ENCODE results near the gene ZNF124. TPM values are rescaled to one million over a fixed set of nuclear protein-coding genes. Genes with fewer than 3 reads are reported as not detected.

The ZNF124 gene
- total and polyA plus RNA-seq, 2 of the 13 experiments (the other 11 are each of a cell fraction or from before 2014, with no cell fraction given), result 9.7 to 134 TPM

DNA sequence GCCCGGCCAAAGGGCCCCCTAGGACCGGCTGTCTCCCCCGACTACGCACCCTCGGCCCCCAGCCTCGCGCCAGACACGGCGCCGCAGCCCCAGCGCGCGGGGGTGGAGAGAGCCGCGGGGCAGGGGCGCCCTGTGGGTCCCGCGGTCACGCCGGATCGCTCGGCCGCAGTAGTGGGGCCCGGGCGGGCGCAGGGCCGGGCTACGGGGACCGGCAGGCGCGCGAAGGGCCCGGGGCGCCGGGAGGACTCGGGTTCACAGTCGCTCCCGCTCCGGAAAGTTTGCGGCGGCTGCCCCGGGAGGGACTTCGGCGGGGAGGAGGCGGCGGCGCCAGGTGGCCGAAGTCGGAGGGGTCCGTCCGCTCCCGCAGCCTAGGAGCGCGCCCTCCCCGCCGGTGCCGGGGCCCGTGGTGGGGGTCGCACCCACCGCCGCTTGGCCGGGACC lies 60.5 kb downstream of the ZNF124 start (continued):
- no peak for TF ChIP-seq HDAC6 (IDR thresholded peaks at IDR 0.05; ENCODE audit: low read depth, low read length)
- no peak for TF ChIP-seq ZNF350 (CRISPR knock-in tag; IDR thresholded peaks at IDR 0.05; ENCODE audit: borderline replicate concordance, low read depth)
- TF ChIP-seq, protein P1, sequence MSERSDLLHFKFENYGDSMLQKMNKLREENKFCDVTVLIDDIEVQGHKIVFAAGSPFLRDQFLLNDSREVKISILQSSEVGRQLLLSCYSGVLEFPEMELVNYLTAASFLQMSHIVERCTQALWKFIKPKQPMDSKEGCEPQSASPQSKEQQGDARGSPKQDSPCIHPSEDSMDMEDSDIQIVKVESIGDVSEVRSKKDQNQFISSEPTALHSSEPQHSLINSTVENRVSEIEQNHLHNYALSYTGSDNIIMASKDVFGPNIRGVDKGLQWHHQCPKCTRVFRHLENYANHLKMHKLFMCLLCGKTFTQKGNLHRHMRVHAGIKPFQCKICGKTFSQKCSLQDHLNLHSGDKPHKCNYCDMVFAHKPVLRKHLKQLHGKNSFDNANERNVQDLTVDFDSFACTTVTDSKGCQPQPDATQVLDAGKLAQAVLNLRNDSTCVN (CRISPR knock-in tag; IDR thresholded peaks at IDR 0.05; ENCODE audit: borderline replicate concordance), result no peak
- TF ChIP-seq, protein P2, sequence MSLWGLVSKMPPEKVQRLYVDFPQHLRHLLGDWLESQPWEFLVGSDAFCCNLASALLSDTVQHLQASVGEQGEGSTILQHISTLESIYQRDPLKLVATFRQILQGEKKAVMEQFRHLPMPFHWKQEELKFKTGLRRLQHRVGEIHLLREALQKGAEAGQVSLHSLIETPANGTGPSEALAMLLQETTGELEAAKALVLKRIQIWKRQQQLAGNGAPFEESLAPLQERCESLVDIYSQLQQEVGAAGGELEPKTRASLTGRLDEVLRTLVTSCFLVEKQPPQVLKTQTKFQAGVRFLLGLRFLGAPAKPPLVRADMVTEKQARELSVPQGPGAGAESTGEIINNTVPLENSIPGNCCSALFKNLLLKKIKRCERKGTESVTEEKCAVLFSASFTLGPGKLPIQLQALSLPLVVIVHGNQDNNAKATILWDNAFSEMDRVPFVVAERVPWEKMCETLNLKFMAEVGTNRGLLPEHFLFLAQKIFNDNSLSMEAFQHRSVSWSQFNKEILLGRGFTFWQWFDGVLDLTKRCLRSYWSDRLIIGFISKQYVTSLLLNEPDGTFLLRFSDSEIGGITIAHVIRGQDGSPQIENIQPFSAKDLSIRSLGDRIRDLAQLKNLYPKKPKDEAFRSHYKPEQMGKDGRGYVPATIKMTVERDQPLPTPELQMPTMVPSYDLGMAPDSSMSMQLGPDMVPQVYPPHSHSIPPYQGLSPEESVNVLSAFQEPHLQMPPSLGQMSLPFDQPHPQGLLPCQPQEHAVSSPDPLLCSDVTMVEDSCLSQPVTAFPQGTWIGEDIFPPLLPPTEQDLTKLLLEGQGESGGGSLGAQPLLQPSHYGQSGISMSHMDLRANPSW (CRISPR knock-in tag; IDR thresholded peaks at IDR 0.05; ENCODE audit: borderline replicate concordance), result no peak
- TF ChIP-seq, protein P3, sequence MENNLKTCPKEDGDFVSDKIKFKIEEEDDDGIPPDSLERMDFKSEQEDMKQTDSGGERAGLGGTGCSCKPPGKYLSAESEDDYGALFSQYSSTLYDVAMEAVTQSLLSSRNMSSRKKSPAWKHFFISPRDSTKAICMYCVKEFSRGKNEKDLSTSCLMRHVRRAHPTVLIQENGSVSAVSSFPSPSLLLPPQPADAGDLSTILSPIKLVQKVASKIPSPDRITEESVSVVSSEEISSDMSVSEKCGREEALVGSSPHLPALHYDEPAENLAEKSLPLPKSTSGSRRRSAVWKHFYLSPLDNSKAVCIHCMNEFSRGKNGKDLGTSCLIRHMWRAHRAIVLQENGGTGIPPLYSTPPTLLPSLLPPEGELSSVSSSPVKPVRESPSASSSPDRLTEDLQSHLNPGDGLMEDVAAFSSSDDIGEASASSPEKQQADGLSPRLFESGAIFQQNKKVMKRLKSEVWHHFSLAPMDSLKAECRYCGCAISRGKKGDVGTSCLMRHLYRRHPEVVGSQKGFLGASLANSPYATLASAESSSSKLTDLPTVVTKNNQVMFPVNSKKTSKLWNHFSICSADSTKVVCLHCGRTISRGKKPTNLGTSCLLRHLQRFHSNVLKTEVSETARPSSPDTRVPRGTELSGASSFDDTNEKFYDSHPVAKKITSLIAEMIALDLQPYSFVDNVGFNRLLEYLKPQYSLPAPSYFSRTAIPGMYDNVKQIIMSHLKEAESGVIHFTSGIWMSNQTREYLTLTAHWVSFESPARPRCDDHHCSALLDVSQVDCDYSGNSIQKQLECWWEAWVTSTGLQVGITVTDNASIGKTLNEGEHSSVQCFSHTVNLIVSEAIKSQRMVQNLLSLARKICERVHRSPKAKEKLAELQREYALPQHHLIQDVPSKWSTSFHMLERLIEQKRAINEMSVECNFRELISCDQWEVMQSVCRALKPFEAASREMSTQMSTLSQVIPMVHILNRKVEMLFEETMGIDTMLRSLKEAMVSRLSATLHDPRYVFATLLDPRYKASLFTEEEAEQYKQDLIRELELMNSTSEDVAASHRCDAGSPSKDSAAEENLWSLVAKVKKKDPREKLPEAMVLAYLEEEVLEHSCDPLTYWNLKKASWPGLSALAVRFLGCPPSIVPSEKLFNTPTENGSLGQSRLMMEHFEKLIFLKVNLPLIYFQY (CRISPR knock-in tag; IDR thresholded peaks at IDR 0.05; ENCODE audit: borderline replicate concordance), result no peak
- TF ChIP-seq, protein P4, sequence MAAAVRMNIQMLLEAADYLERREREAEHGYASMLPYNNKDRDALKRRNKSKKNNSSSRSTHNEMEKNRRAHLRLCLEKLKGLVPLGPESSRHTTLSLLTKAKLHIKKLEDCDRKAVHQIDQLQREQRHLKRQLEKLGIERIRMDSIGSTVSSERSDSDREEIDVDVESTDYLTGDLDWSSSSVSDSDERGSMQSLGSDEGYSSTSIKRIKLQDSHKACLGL (CRISPR knock-in tag; IDR thresholded peaks at IDR 0.05), result no peak
- TF ChIP-seq, protein P5, sequence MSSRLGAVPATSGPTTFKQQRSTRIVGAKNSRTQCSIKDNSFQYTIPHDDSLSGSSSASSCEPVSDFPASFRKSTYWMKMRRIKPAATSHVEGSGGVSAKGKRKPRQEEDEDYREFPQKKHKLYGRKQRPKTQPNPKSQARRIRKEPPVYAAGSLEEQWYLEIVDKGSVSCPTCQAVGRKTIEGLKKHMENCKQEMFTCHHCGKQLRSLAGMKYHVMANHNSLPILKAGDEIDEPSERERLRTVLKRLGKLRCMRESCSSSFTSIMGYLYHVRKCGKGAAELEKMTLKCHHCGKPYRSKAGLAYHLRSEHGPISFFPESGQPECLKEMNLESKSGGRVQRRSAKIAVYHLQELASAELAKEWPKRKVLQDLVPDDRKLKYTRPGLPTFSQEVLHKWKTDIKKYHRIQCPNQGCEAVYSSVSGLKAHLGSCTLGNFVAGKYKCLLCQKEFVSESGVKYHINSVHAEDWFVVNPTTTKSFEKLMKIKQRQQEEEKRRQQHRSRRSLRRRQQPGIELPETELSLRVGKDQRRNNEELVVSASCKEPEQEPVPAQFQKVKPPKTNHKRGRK (CRISPR knock-in tag; IDR thresholded peaks at IDR 0.05), result no peak
- TF ChIP-seq PAX8 (CRISPR knock-in tag; IDR thresholded peaks at IDR 0.05; ENCODE audit: borderline replicate concordance), result no peak
- no peak for TF ChIP-seq HNF4G (IDR thresholded peaks at IDR 0.05; ENCODE audit: borderline replicate concordance, low read depth, low read length)
- TF ChIP-seq HNF4G (CRISPR knock-in tag; IDR thresholded peaks at IDR 0.05; ENCODE audit: borderline replicate concordance, low read depth), result no peak
- TF ChIP-seq SP4 (CRISPR knock-in tag; IDR thresholded peaks at IDR 0.05), result no peak
- no peak for TF ChIP-seq ZFYVE20 (CRISPR knock-in tag; IDR thresholded peaks at IDR 0.05; ENCODE audit: borderline replicate concordance, low read depth)
- TF ChIP-seq, protein P6, sequence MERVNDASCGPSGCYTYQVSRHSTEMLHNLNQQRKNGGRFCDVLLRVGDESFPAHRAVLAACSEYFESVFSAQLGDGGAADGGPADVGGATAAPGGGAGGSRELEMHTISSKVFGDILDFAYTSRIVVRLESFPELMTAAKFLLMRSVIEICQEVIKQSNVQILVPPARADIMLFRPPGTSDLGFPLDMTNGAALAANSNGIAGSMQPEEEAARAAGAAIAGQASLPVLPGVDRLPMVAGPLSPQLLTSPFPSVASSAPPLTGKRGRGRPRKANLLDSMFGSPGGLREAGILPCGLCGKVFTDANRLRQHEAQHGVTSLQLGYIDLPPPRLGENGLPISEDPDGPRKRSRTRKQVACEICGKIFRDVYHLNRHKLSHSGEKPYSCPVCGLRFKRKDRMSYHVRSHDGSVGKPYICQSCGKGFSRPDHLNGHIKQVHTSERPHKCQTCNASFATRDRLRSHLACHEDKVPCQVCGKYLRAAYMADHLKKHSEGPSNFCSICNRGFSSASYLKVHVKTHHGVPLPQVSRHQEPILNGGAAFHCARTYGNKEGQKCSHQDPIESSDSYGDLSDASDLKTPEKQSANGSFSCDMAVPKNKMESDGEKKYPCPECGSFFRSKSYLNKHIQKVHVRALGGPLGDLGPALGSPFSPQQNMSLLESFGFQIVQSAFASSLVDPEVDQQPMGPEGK (CRISPR knock-in tag; IDR thresholded peaks at IDR 0.05), result peak; percentile 62
- 0 out of 2 replicates have a peak, but pooled peaks have one; percentile 45 for TF ChIP-seq ZNF777 (CRISPR knock-in tag; IDR thresholded peaks at IDR 0.05)
- no peak for TF ChIP-seq ELF3 (CRISPR knock-in tag; IDR thresholded peaks at IDR 0.05)

Measured in HepG2 (cell line).